Glutamatergic neuron (in vitro differentiated cells): Measurements from ENCODE around the gene SGSM2. TPM values are rescaled to one million over a fixed set of nuclear protein-coding genes. Genes with fewer than 3 reads are reported as not detected.
A peak's percentile ranks its signal among the peaks of the same experiment; 100 is the strongest.

ENCODE experiments used
- DNase-seq: peaks from one replicate; pipeline ENCODE4 v3.0.0; 2022
- H3K27ac Mint-ChIP-seq: one replicate; pipeline ENCODE4 v1.8.0; 2020; ENCODE audit warnings: mild to moderate bottlenecking, mixed read lengths, inconsistent platforms; ENCODE audit not compliant: unreplicated experiment
- H3K27me3 Mint-ChIP-seq: one replicate; pipeline ENCODE4 v1.8.0; 2020; ENCODE audit warnings: mild to moderate bottlenecking, moderate library complexity, mixed read lengths, inconsistent platforms; ENCODE audit not compliant: unreplicated experiment
- H3K36me3 Mint-ChIP-seq: one replicate; pipeline ENCODE4 v1.8.0; 2020; ENCODE audit warnings: mild to moderate bottlenecking, mixed read lengths, inconsistent platforms; ENCODE audit not compliant: unreplicated experiment
- H3K4me1 Mint-ChIP-seq: one replicate; pipeline ENCODE4 v1.8.0; 2020; ENCODE audit warnings: mild to moderate bottlenecking, low read depth, mixed read lengths, inconsistent platforms; ENCODE audit not compliant: unreplicated experiment
- H3K4me3 Mint-ChIP-seq: one replicate; pipeline ENCODE4 v1.8.0; 2020; ENCODE audit warnings: mild to moderate bottlenecking, mixed read lengths, inconsistent platforms; ENCODE audit not compliant: unreplicated experiment
- H3K9me3 Mint-ChIP-seq: one replicate; pipeline ENCODE4 v1.8.0; 2020; ENCODE audit warnings: mild to moderate bottlenecking, moderate library complexity, mixed read lengths, inconsistent platforms; ENCODE audit not compliant: unreplicated experiment
- total RNA-seq: library from RNA; stranded (reverse); fragmentation: NEBNext Ultra II Directional; extraction: Animal tissue kit (Norgen Biotek cat#: 25700); gene quantifications from one replicate; pipeline ENCODE4 v1.2.1, GENCODE V29; 2021; ENCODE audit not compliant: unreplicated experiment
- TF ChIP-seq, protein P1 (sequence below): fragments of 200-600 bp; sonication (generic); IDR thresholded peaks from one replicate; pipeline ENCODE4 v1.5.0; 2021; ENCODE audit not compliant: partially characterized antibody, unreplicated experiment

Gene SGSM2
- total RNA-seq, 1 donor from 2014 or later: 111 TPM

DNA sequence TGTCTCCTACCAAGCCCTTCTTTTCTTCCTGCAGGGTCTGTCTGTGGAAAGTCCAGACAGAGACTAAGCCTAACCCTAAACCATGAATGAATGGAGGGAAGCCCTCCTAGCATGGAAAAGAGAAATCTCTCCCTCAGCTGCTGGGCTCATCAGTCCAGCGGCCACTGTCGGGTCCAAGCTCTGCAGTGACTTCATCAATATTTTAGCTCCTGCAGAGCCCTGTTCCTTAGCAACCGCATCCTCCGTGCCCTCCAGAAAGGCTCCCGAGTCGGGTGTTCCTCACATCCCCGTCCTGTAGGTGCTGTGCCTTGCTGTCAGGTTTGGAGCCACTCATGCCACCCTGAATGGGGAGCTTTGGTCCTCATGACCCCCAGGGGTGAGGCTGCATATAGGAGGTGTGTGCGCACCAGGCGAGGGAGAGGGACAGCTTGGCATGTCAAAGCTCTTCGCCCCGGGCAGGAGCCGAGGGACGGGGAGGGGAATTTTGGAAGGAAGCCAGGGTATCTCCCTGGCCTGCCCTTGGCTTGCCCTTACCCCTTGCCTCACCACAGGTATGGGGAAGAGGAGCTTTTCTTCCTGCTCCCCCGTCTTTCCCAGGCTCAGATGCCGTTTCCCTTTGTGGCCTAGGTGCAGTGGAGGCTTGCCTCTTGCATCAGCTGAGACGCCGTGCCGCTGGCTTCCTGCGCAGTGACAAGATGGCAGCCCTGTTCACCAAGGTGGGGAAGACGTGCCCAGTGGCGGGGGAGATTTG lies 23.9 kb downstream of the SGSM2 start:
- peaks cover 5% of the 10 kb centered on the region for H3K27me3 Mint-ChIP-seq
- H3K4me1 Mint-ChIP-seq: peaks cover 4% of the 10 kb centered on the region
- TF ChIP-seq, protein P1, sequence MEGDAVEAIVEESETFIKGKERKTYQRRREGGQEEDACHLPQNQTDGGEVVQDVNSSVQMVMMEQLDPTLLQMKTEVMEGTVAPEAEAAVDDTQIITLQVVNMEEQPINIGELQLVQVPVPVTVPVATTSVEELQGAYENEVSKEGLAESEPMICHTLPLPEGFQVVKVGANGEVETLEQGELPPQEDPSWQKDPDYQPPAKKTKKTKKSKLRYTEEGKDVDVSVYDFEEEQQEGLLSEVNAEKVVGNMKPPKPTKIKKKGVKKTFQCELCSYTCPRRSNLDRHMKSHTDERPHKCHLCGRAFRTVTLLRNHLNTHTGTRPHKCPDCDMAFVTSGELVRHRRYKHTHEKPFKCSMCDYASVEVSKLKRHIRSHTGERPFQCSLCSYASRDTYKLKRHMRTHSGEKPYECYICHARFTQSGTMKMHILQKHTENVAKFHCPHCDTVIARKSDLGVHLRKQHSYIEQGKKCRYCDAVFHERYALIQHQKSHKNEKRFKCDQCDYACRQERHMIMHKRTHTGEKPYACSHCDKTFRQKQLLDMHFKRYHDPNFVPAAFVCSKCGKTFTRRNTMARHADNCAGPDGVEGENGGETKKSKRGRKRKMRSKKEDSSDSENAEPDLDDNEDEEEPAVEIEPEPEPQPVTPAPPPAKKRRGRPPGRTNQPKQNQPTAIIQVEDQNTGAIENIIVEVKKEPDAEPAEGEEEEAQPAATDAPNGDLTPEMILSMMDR: no peak
- peaks cover 3% of the 10 kb centered on the region for H3K9me3 Mint-ChIP-seq
- no peaks in the 10 kb centered on the region for H3K36me3 Mint-ChIP-seq
- DNase-seq: peak; percentile 28
- no peak overlapping the region for H3K4me3 Mint-ChIP-seq
- H3K27ac Mint-ChIP-seq: no peak overlapping the region

- DNase-seq: peak; percentile 11
- H3K9me3 Mint-ChIP-seq: peaks cover 3% of the 10 kb centered on the region
- H3K27me3 Mint-ChIP-seq: peaks cover 5% of the 10 kb centered on the region
- H3K36me3 Mint-ChIP-seq: no peaks in the 10 kb centered on the region
- H3K4me3 Mint-ChIP-seq: no peak overlapping the region
- TF ChIP-seq, protein P1: no peak
- peaks cover 4% of the 10 kb centered on the region for H3K4me1 Mint-ChIP-seq
- H3K27ac Mint-ChIP-seq: no peak overlapping the region
Observed at GRCh38 chr17:2362016-2362415, 24.7 kb downstream of the SGSM2 start.

DNA sequence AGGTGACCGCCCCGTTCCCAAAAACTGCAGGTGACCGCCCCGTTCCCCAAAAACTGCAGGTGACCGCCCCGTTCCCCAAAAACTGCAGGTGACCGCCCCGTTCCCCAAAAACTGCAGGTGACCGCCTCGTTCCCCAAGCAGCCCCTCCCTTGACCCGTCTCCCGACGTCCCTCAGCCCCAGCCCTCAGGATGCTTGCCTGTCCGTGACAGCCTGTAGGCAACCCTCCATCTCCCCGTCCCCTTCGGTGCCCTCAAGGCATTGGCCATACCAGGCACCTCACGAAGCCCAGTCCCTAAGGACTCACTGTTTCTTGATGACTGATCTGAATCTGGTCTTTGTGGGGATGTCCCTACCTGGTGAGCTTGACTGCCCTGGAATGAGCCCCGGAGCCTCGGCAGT lies 25.1 kb downstream of the SGSM2 start:
- no peaks in the 10 kb centered on the region for H3K36me3 Mint-ChIP-seq
- no peak overlapping the region for H3K4me3 Mint-ChIP-seq
- DNase-seq: peak; percentile 9
- peaks cover 4% of the 10 kb centered on the region for H3K4me1 Mint-ChIP-seq
- peaks cover 3% of the 10 kb centered on the region for H3K9me3 Mint-ChIP-seq
- TF ChIP-seq, protein P1: no peak
- peaks cover 5% of the 10 kb centered on the region for H3K27me3 Mint-ChIP-seq
- H3K27ac Mint-ChIP-seq: no peak overlapping the region

GRCh38 chr17:2362881-2363280 lies 25.6 kb downstream of the SGSM2 start:
- peak; percentile 9 for DNase-seq
- no peaks in the 10 kb centered on the region for H3K36me3 Mint-ChIP-seq
- no peak overlapping the region for H3K27ac Mint-ChIP-seq
- no peak overlapping the region for H3K4me3 Mint-ChIP-seq
- H3K27me3 Mint-ChIP-seq: peaks cover 5% of the 10 kb centered on the region
- no peaks in the 10 kb centered on the region for H3K9me3 Mint-ChIP-seq
- TF ChIP-seq, protein P1: no peak
- peaks cover 4% of the 10 kb centered on the region for H3K4me1 Mint-ChIP-seq

DNA sequence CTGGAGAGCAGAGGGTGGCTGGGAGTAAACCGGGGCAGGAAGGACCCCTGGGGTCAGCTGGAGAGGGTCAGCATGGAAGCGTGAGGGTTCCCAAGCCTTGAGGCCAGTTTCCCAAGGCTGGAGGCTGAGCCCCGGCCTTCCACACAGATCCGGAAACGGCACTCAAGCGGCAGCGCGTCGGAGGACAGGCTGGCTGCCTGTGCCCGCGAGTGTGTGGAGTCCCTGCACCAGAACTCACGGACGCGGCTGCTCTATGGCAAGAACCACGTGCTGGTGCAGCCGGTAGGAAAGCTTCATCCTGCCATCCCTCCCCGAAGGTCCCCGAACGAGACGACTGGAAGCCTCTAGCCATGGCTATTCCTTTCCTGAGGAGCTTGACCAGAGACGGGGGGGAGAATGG lies 26.0 kb downstream of the SGSM2 start:
- TF ChIP-seq, protein P1: no peak
- Mint-ChIP-seq H3K27me3 (peaks cover 7% of the 10 kb centered on the region), H3K36me3 (no peaks in the 10 kb centered on the region), H3K4me1 (peaks cover 4% of the 10 kb centered on the region), H3K27ac (no peak overlapping the region), H3K9me3 (no peaks in the 10 kb centered on the region), H3K4me3 (no peak overlapping the region)
- DNase-seq: peak; percentile 12
